HL-60/S4 (cell line): ENCODE results near the gene DLD.
"Not testable (repeated sequence)": the region's sequence is repeated elsewhere in the genome, so short reads cannot be mapped to it uniquely, and the experiment has no call there.

Source experiments
- in situ Hi-C: fragments of 300-500 bp; cut with MboI; formaldehyde crosslinking; loops from 2 replicates; pipeline ENCODE4 v1.14.3; 2022; ENCODE audit warnings: low sequenced_read_pairs

Gene DLD

GRCh38 chr7:107914831-107915230 lies 23.8 kb downstream of the DLD start:
- in situ Hi-C loops = no loop called here

- in situ Hi-C loops = no loop called here
Observed at GRCh38 chr7:107915541-107915940, 24.6 kb downstream of the DLD start.

GRCh38 chr7:107917763-107918651 lies 27.0 kb downstream of the DLD start:
- in situ Hi-C loops = no loop called here

- in situ Hi-C loops = no loop called here
Observed at GRCh38 chr7:107918948-107919347, 28.0 kb downstream of the DLD start.

- in situ Hi-C loops = no loop called here
Observed at GRCh38 chr7:107920048-107920772, 29.2 kb downstream of the DLD start.

- in situ Hi-C loops = not testable (repeated sequence)
Observed at GRCh38 chr7:107921826-107922225, 30.8 kb downstream of the DLD start.

GRCh38 chr7:107922886-107923285 lies 31.9 kb downstream of the DLD start:
- in situ Hi-C loops = no loop called here

GRCh38 chr7:107924841-107925504 lies 34.0 kb downstream of the DLD start:
- in situ Hi-C loops = no loop called here

- in situ Hi-C loops = no loop called here
Observed at GRCh38 chr7:107926481-107926880, 35.5 kb downstream of the DLD start.

GRCh38 chr7:107931740-107932515 lies 40.9 kb downstream of the DLD start:
- in situ Hi-C loops = no loop called here

- in situ Hi-C loops = no loop called here
Observed at GRCh38 chr7:107932805-107933204, 41.8 kb downstream of the DLD start.

GRCh38 chr7:107933386-107934013 lies 42.5 kb downstream of the DLD start:
- in situ Hi-C loops = no loop called here

- in situ Hi-C loops = no loop called here
Observed at GRCh38 chr7:107934991-107935770, 44.2 kb downstream of the DLD start.

- in situ Hi-C loops = no loop called here
Observed at GRCh38 chr7:107936312-107936711, 45.3 kb downstream of the DLD start.

GRCh38 chr7:107937531-107937930 lies 46.5 kb downstream of the DLD start:
- in situ Hi-C loops = no loop called here

GRCh38 chr7:107938456-107939250 lies 47.7 kb downstream of the DLD start:
- in situ Hi-C loops = no loop called here

- in situ Hi-C loops = no loop called here
Observed at GRCh38 chr7:107939573-107940489, 48.8 kb downstream of the DLD start.

GRCh38 chr7:107940951-107941350 lies 50.0 kb downstream of the DLD start:
- in situ Hi-C loops = no loop called here
